GM18511 (cell line): Measurements from ENCODE around the gene RASSF4.
A peak's percentile ranks its signal among the peaks of the same experiment; 100 is the strongest.

Source experiments
- ATAC-seq: cut with Tn5 transposase; IDR thresholded peaks from one replicate; pipeline ENCODE4 v1.9.1; 2021; ENCODE audit warnings: mild to moderate bottlenecking, moderate library complexity; ENCODE audit not compliant: unreplicated experiment

Gene RASSF4

DNA sequence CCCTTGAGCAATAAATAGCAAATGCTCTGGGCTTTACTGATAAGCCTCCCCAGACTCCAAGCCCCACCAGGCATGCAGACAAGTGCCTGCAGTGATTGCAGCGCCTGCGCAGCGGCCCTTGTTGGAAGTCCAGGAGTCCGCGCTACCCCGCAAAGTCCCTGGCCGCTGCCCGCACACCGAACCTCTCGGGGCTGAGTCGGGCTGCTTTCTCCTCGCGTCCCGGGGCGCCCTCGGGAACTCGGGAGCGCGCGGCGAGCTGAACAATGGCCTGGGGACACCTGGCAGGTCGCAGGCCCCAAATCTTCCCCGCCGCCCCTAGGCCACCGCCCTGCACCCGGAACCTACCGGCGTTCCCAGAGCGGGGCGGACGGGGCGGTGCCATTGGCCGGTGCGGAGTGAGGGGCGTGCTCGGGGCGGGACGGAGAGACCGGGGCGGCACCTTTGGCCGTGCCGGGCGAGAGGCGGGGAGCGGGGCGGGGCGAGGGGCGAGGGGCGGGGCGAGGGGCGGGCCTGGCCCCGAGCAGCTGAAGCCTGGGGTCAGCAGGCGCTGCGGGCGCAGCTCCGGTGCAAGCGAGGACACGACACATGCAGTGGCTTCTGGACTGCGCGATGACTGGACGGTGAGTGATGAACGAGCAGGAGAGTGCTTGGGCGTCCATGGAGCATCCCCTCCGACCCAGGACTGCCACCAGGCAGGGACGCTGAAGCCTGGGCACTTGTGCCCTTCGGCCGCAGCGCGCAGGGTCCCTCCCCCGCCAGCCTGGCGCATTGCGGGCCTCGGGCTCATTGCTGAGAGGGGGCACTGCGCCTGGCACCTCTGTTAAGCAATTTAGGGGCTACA, at the start of gene RASSF4:
RASSF4 (plus strand) TSS at position 556 of the 841 bp plus-strand sequence. CDS start 10,401 bp downstream, outside the sequence.
- peak; percentile 93 for ATAC-seq

DNA sequence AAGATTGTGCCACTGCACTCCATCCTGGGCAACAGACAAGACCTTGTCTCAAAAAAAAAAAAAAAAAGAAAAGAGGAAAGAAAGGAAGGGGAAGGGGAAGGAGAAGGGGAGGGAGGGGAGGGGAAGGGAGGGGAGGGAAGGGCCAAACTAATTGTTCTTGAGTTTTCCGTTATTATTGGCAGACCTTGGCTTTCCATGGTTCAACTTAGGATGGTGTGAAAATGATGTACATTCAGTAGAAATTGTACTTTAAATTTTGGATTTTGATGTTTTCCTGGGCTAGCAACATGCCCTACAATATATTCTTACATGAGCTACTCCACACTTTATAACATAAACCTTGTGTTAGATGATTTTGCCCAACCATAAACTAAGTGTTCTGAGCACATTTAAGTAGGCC, 49.7 kb upstream of the RASSF4 start:
- ATAC-seq: no peak

DNA sequence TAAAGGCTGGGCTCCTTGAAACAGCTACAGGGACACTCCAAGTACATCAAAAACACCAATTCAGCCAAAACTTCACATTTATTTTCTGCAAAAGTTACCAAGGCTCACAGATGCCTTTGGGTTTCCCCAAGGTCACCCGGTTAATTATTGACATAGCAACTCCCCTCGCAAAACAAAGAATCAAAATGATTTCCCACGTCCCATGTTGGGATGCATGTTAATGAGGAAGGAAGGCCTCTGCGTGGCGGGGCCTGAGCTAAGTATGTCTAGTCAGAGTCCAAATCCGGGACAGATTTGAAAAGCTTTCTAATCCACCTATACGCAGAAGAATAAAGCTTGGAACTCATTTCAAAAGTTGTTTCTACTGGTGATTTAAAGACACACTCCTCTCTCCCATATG, 49.0 kb upstream of the RASSF4 start:
- ATAC-seq: no peak

DNA sequence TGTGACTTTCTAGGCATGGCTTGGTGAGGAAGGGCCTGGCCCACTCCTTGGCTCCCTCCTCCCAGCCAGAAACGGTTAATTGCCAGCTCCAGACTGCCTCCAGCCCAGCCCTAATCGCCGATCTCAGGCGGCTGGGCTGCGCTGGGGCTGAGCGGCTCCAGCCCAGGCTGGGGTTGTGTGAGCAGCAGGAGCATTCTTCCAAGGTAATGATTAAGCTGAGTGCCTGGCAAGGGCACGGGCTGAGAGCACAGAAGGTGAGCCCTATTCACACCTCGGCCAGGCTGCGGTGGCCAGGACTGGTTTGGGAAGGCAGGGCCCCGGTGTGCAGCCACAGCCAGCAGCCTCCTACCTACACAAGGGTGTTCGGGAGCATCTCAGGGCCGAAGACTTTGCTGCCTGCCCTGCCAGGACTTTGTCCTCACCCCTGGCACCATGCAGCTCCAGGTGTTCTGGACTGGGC, 48.5 kb upstream of the RASSF4 start, which contains the start of gene TMEM72:
TMEM72 (plus strand) TSS at position 257 of the 460 bp plus-strand sequence; CDS start at position 433, 176 bp downstream.
- ATAC-seq: no peak

- ATAC-seq: no peak
Observed at GRCh38 chr10:44911951-44912350, 47.7 kb upstream of the RASSF4 start.

GRCh38 chr10:44913350-44914081, 46.1 kb upstream of the RASSF4 start:
- peak; percentile 68 for ATAC-seq

DNA sequence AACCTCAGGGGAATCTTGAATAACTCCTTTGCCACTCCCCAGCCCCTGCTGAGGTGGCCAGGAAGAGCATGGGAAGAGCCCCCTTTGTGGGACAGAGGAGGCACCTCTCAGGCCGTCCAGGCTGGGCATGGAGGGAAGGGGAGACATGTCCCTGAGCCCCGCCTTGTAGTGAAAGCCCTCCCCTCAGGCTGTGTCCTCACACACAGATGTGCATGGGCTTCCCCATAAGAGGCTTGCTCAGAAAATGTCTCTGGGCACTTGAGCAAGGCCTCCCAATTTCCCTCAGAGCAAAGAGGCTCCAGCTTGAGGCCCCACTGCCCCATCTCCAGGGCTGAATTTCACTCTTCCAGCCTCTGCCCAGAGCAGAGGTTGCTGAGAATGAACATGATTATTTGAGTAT, 44.7 kb upstream of the RASSF4 start:
- no peak for ATAC-seq

- ATAC-seq: no peak
Observed at GRCh38 chr10:44916429-44916828, 43.2 kb upstream of the RASSF4 start.

- ATAC-seq: no peak
Observed at GRCh38 chr10:44917848-44918247, 41.8 kb upstream of the RASSF4 start.

- ATAC-seq: no peak
Observed at GRCh38 chr10:44920252-44920651, 39.4 kb upstream of the RASSF4 start.

DNA sequence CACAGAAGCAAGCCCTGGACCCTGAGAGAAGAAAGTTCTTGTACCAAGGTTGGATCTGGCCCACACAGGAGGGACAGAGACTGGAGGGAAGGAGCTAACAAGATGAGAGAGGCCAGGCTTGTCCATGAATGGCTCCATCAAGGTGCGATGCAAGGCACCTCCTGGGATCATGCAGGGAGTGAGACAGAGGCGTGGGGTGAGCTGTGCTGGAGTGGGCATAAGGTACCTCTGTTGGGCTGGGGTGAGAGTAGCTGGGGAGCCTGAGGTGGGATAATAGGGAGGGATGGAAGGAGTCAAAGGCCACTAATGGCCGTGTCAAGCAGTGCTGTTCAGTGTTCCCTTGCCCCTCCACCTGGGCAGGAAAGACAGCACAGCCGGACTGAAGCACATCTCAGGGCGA, 38.5 kb upstream of the RASSF4 start:
- ATAC-seq: no peak

- ATAC-seq: no peak
Observed at GRCh38 chr10:44921506-44921905, 38.1 kb upstream of the RASSF4 start.

DNA sequence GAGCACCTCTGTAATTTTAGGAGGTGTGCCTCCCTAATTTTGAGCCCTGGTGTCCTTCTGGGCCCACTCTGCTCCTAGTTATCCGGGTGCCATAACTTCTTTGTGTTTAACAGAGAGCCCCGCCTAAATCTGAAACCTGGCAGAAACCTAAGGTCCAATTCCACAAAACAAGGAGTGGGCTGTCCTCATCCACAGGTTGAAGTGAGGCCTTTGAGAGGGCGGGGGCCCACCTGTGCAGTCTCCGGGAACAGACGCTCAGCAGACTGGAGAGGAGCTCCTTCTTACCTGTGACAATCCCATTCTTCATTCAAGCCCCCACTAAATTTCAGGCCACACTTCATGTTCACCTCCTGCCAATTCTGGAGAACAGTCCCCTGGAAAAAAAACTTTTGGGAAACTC, 37.6 kb upstream of the RASSF4 start:
- ATAC-seq: no peak

DNA sequence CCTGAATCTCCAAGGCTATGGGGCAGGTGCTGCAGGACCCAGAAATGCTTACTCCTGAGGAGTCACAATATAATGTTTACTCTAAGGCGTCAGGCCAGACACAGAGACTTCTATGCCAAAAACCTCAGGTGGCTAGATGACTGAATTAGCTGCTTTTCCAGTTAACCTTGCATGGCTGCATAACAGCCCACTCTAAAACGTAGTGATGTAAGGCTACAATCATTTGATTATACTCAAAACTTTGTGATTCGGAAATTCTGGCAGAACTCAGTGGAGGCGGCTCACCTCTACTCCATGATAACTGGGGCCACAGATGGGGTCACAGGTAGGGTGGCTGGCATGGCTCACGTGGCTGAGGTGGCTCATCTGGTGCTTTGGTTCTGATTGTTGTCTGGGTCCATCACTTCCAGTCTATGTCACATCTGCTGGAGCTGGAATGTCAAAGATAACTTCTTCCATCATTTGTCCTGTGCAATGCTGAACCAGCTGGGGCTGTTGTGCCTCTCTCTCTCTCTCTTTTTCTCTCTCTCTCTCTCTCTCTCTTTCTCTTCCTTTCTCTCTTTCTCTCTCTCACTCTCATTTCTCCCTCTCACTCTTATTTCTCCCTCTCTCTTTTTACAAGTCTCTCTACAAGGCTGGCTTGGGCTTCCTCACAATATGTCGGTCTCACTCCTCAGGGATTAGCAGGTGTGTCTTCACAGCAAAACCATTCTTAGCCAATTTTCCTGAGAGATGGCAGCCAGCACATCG, 36.6 kb upstream of the RASSF4 start:
- ATAC-seq: no peak

GRCh38 chr10:44923611-44924010, 36.0 kb upstream of the RASSF4 start:
- ATAC-seq: no peak

DNA sequence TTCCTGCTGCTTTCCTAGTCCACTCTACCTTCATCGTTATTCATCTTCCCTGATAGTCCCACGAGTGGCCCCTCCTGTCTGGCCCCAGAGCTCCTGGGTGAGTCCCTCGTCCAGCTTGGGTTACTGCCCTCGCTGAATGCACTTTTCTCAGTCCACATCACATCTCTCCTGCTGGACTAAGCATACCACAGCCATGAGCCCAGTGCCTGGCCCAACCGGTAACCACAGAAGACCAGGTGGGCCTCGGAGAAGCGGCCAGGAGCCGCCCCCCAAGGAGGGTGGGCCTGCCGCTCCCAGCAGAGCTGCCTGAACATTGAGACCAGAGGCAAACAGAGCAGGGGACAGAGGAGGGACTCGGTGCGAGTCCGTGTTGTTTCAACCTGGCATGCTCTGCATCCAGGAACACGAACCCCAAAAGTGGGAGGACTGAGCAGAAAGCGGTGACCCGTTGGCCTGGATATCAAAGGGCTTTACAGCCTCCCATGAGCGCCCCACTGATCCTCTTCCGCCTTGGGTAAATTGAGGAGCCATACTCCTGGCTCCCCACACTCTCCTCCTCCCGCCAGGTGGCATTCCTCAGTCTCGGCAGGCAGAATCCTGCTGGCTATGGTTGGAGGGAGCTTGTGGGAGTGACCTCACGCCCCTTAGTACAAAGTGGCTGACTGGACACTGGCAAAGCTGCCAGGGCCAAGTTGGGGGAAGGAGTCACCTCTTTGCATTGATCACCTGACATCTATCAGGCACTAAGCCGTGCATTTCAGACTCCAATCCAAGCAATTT, 35.2 kb upstream of the RASSF4 start:
- no peak for ATAC-seq

GRCh38 chr10:44925224-44925623, 34.4 kb upstream of the RASSF4 start:
- no peak for ATAC-seq

- ATAC-seq: no peak
Observed at GRCh38 chr10:44925811-44926750, 33.5 kb upstream of the RASSF4 start.

- ATAC-seq: no peak
Observed at GRCh38 chr10:44926751-44927351, 32.8 kb upstream of the RASSF4 start.
